Adrenal gland (tissue), 12 donors: ENCODE results near the gene RAVER2. TPM values are rescaled to one million over a fixed set of nuclear protein-coding genes. Genes with fewer than 3 reads are reported as not detected.

Experiments
- DNase-seq, 7 donors: peaks; one replicate each; pipeline ENCODE4 v3.0.0-alpha.2; 2019 to 2020
- H3K27ac ChIP-seq, 5 donors: fragments of 200-600 bp; sonication (generic) in 4 of 5; 1 replicate in 3 of 5; 2 replicates in 2 of 5; pipeline versions ENCODE4 v1.5.1 to v1.8.0; 2016 to 2020; ENCODE audit warnings: mild to moderate bottlenecking in 1 of 5
- H3K27me3 ChIP-seq: fragments of 200-600 bp; 2 replicates; pipeline ENCODE4 v1.8.0; 2021
- H3K36me3 ChIP-seq, 2 donors: fragments of 200-600 bp; replicated peaks in 1 of 2; 1 replicate in 1 of 2; 2 replicates in 1 of 2; pipeline versions ENCODE4 v1.5.1 to v1.8.0; 2018 to 2022
- H3K4me1 ChIP-seq, 2 donors: fragments of 200-600 bp; replicated peaks in 1 of 2; 1 replicate in 1 of 2; 2 replicates in 1 of 2; pipeline versions ENCODE4 v1.5.1 to v1.8.0; 2018 to 2021
- H3K4me3 ChIP-seq, 4 donors: fragments of 200-600 bp; sonication (generic) in 3 of 4; one replicate each; pipeline ENCODE4 v1.5.1; 2016 to 2018
- H3K9me3 ChIP-seq, 3 donors: fragments of 200-600 bp; sonication (generic) in 1 of 3; replicated peaks in 1 of 3; 1 replicate in 2 of 3; 2 replicates in 1 of 3; pipeline versions ENCODE4 v1.5.1 to v1.8.0; 2016 to 2021
- CTCF ChIP-seq, 6 experiments: fragments of 450-650 bp in 4 of 6; fragments of 200-600 bp in 2 of 6; sonication (generic) in 1 of 6; IDR thresholded peaks; 1 replicate in 5 of 6; 2 replicates in 1 of 6; pipeline versions ENCODE4 v1.5.1 to v1.8.0; 2016 to 2021; ENCODE audit warnings: antibody characterized with exemption in 6 of 6, mild to moderate bottlenecking in 2 of 6, moderate library complexity in 1 of 6
- POLR2A ChIP-seq, 2 donors: fragments of 450-650 bp; IDR thresholded peaks; one replicate each; pipeline ENCODE4 v1.6.1; 2017; ENCODE audit warnings: antibody characterized with exemption in 2 of 2, mild to moderate bottlenecking in 2 of 2, moderate library complexity in 1 of 2
- WGBS, 4 donors: extraction: QIAGEN DNeasy Blood & Tissue Kit in 2 of 4; methylation state at CpG; one replicate each; pipeline versions ENCODE4 v1.1.5 to v1.1.7; 2013 to 2017; 5-methylcytosine and 5-hydroxymethylcytosine counted together
- intact Hi-C, 2 donors: fragments of 100-400 bp; cut with DNase I; formaldehyde crosslinking; loops; one replicate each; pipeline versions ENCODE4 v1.14.1 to v1.15.0; 2022 to 2023
- polyA plus RNA-seq, 3 donors: library from polyadenylated mRNA; stranded (reverse); fragments of 200-250 nt in 2 of 3; fragments of 350-450 nt in 1 of 3; fragmentation: Illumina TruSeq in 1 of 3; extraction: RNeasy Lipid Tissue Mini Kit (QIAGEN cat#74804) in 1 of 3; gene quantifications; one replicate each; pipeline ENCODE4 v1.2.3, GENCODE V29; 2013 to 2014
- total RNA-seq, 9 donors: library from RNA; depleted of rRNA in 4 of 9; stranded (reverse); fragments of >200 nt in 4 of 9; fragments of 120-200 nt in 1 of 9; fragmentation: NEBNext Ultra II Directional in 1 of 9; extraction: Animal tissue kit (Norgen Biotek cat#: 25700) in 1 of 9; gene quantifications; one replicate each; pipeline versions ENCODE4 v1.1.0 to v1.2.4, GENCODE V29; 2013 to 2023
- donor health status: healthy with polysubstance abuse.
- donor health status: Bipolar disorder and iron deficiency.
- donor health status: DM: yes; HTN: yes; CAD: no.
- donor health status: DM: no; HTN: no; CAD: no.
- donor health status: DM: no; HTN: no; CAD: no.
- donor health status: DM: yes; HTN: yes; CAD: no.

Gene RAVER2
- total and polyA plus RNA-seq, 12 donors, result 7.1 to 19.0 (median 12.4) TPM

- intact Hi-C loops, result loop anchor here (10.0 kb wide), 1 partner anchor 77 kb away; no protein-coding TSS in a partner anchor
- no peak overlapping the region for H3K4me3 ChIP-seq
Observed at GRCh38 chr1:64748222-64748621, 3.3 kb downstream of the RAVER2 start.

GRCh38 chr1:64748706-64749105 is 3.8 kb downstream of the RAVER2 start:
- intact Hi-C loops, result loop anchor here (10.0 kb wide), 1 partner anchor 76 kb away; no protein-coding TSS in a partner anchor
- H3K27ac ChIP-seq, result peak overlapping the region in 2 of 5 donors; percentile 42 to 50
- no peaks in the 10 kb centered on the region for H3K9me3 ChIP-seq
- no peak overlapping the region for H3K4me3 ChIP-seq
- no peaks in the 10 kb centered on the region for H3K27me3 ChIP-seq
- peaks cover 9 to 33% of the 10 kb centered on the region in 2 donors for H3K4me1 ChIP-seq
- TF ChIP-seq POLR2A (IDR thresholded peaks at IDR 0.05) (no peak), CTCF (IDR thresholded peaks at IDR 0.05) (no peak)
- H3K36me3 ChIP-seq, result no peaks in the 10 kb centered on the region
- peak in 5 of 7 donors; percentile 40 to 60 (median 49) for DNase-seq
- 38 to 52% (median 49%) methylated on average over 5 of the region's 5 CpGs for WGBS, 4 donors

More at GRCh38 chr1:64748222-64748621, 3.3 kb downstream of the RAVER2 start:
- Histone ChIP-seq H3K27ac (peak overlapping the region in 3 of 5 donors; percentile 15 to 50 (median 42)), H3K4me1 (peaks cover 9 to 33% of the 10 kb centered on the region in 2 donors), H3K36me3 (no peaks in the 10 kb centered on the region), H3K27me3 (no peaks in the 10 kb centered on the region), H3K9me3 (no peaks in the 10 kb centered on the region)
- WGBS, 4 donors, result 46 to 58% (median 49%) methylated on average over 3 of the region's 3 CpGs
- TF ChIP-seq POLR2A (IDR thresholded peaks at IDR 0.05), result no peak
- TF ChIP-seq CTCF (IDR thresholded peaks at IDR 0.05), result no peak
- no peak for DNase-seq

- H3K4me1 ChIP-seq, result peaks cover 9 to 33% of the 10 kb centered on the region in 2 donors
- no peak overlapping the region for H3K27ac ChIP-seq
- no peaks in the 10 kb centered on the region for H3K36me3 ChIP-seq
- H3K9me3 ChIP-seq, result no peaks in the 10 kb centered on the region
- 23 to 41% (median 28%) methylated on average over 1 of the region's 1 CpG for WGBS, 4 donors
- no peak for DNase-seq
- no peak overlapping the region for H3K4me3 ChIP-seq
- intact Hi-C loops, result no loop called here
- no peak for TF ChIP-seq CTCF (IDR thresholded peaks at IDR 0.05)
- TF ChIP-seq POLR2A (IDR thresholded peaks at IDR 0.05), result no peak
- no peaks in the 10 kb centered on the region for H3K27me3 ChIP-seq
Observed at GRCh38 chr1:64750092-64750491, 5.2 kb downstream of the RAVER2 start.

GRCh38 chr1:64750875-64751274 is 6.0 kb downstream of the RAVER2 start:
- no peak for DNase-seq
- Histone ChIP-seq H3K4me3 (no peak overlapping the region), H3K36me3 (no peaks in the 10 kb centered on the region), H3K9me3 (no peaks in the 10 kb centered on the region), H3K27ac (no peak overlapping the region), H3K27me3 (no peaks in the 10 kb centered on the region), H3K4me1 (peaks cover 9 to 31% of the 10 kb centered on the region in 2 donors)
- TF ChIP-seq CTCF (IDR thresholded peaks at IDR 0.05), result no peak
- TF ChIP-seq POLR2A (IDR thresholded peaks at IDR 0.05), result no peak
- intact Hi-C loops, result no loop called here
